ENCODE results near the gene CC2D2A. TPM values are rescaled to one million over a fixed set of nuclear protein-coding genes. Genes with fewer than 3 reads are reported as not detected.
A peak's percentile ranks its signal among the peaks of the same experiment; 100 is the strongest.

Gene CC2D2A
- total RNA-seq, 2 experiments from 2014 or later, result not detected

GRCh38 chr4:15443371-15444160, 26.1 kb upstream of the CC2D2A start:
- peaks cover 13% of the 10 kb centered on the region for H3K4me1 Mint-ChIP-seq
- POLR2A ChIA-PET, result no interaction called here
- peaks cover 3% of the 10 kb centered on the region for H3K9me3 Mint-ChIP-seq (ENCODE audit: low read depth)
- CTCF ChIA-PET, result interaction anchor here (1.0 to 6.6 kb wide), 2 partner anchors 14 to 205 kb away, joined by 3 to 32 read pairs; no protein-coding TSS in a partner anchor
- DNase-seq (no peak), ATAC-seq (no peak)
- no peaks in the 10 kb centered on the region for H3K27me3 Mint-ChIP-seq
- intact Hi-C loops (cut with DNase I, micrococcal nuclease), result no loop called here
- no peaks in the 10 kb centered on the region for H3K36me3 Mint-ChIP-seq (ENCODE audit: low read depth)
- no peak overlapping the region for H3K4me3 Mint-ChIP-seq
- no peak overlapping the region for H3K27ac Mint-ChIP-seq

GRCh38 chr4:15444276-15444675, 25.4 kb upstream of the CC2D2A start:
- ATAC-seq, result no peak
- CTCF ChIA-PET, result interaction anchor here (1.0 to 6.6 kb wide), 2 partner anchors 13 to 206 kb away, joined by 3 to 32 read pairs; no protein-coding TSS in a partner anchor
- DNase-seq, result no peak
- Mint-ChIP-seq H3K4me1 (peaks cover 11% of the 10 kb centered on the region), H3K27ac (no peak overlapping the region), H3K9me3 (ENCODE audit: low read depth) (peaks cover 3% of the 10 kb centered on the region), H3K36me3 (ENCODE audit: low read depth) (no peaks in the 10 kb centered on the region), H3K27me3 (no peaks in the 10 kb centered on the region), H3K4me3 (no peak overlapping the region)
- POLR2A ChIA-PET, result no interaction called here
- intact Hi-C loops (cut with DNase I, micrococcal nuclease), result no loop called here

DNA sequence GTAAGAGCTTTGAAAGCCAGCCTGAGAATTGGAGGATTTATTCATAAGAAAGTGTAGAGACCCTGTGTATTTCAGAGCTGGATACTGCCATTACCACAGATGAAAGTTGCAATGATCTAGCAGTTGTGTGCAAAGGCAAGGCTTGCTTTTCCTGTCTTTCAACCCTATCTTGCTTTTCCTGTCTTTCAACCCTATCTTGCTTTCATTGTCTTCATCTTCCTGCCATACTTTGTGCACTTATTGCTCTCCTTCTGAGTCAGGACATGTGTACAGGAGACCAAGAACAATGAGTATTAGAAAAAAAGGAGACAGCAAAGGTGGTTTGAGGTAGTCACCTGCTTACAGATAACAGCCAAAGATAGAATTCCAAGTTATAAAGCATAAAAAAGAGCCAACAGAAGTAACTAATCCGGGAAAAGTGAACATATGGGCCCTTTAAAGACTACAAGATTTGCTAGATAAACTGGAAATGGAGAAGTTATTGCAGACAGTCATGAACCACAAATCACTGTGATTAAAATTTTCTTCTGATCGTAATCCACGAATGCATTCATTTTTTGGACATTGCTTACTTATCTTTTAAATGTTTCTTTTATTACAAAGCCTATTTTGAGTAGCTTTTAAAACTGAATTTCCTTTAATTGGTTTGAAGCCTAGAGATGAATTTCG, 24.7 kb upstream of the CC2D2A start:
- Mint-ChIP-seq H3K4me1 (peaks cover 11% of the 10 kb centered on the region), H3K4me3 (no peak overlapping the region), H3K27ac (no peak overlapping the region), H3K36me3 (ENCODE audit: low read depth) (no peaks in the 10 kb centered on the region), H3K27me3 (no peaks in the 10 kb centered on the region), H3K9me3 (ENCODE audit: low read depth) (peaks cover 3% of the 10 kb centered on the region)
- intact Hi-C loops (cut with DNase I, micrococcal nuclease), result no loop called here
- ChIA-PET POLR2A (no interaction called here), CTCF (interaction anchor here (0.8 to 6.6 kb wide), 4 partner anchors 13 to 337 kb away, joined by 3 to 32 read pairs (median 4); no protein-coding TSS in a partner anchor)
- no peak for ATAC-seq
- DNase-seq, result no peak

GRCh38 chr4:15451181-15451865, 18.4 kb upstream of the CC2D2A start:
- DNase-seq (no peak), ATAC-seq (no peak)
- Mint-ChIP-seq H3K27me3 (no peaks in the 10 kb centered on the region), H3K4me3 (no peak overlapping the region), H3K9me3 (ENCODE audit: low read depth) (peaks cover 3% of the 10 kb centered on the region), H3K4me1 (no peaks in the 10 kb centered on the region), H3K27ac (no peak overlapping the region), H3K36me3 (ENCODE audit: low read depth) (no peaks in the 10 kb centered on the region)
- ChIA-PET POLR2A (interaction anchor here (0.6 kb wide), 1 partner anchor 175 kb away, joined by 3 read pairs; no protein-coding TSS in a partner anchor), CTCF (interaction anchor here (0.5 to 2.1 kb wide), 3 partner anchors 26 to 174 kb away, joined by 3 to 5 read pairs (median 3); no protein-coding TSS in a partner anchor)
- intact Hi-C loops (cut with DNase I, micrococcal nuclease), result loop anchor here in 1 of 2 experiments (10.0 kb wide), 1 partner anchor 527 kb away; no protein-coding TSS in a partner anchor

DNA sequence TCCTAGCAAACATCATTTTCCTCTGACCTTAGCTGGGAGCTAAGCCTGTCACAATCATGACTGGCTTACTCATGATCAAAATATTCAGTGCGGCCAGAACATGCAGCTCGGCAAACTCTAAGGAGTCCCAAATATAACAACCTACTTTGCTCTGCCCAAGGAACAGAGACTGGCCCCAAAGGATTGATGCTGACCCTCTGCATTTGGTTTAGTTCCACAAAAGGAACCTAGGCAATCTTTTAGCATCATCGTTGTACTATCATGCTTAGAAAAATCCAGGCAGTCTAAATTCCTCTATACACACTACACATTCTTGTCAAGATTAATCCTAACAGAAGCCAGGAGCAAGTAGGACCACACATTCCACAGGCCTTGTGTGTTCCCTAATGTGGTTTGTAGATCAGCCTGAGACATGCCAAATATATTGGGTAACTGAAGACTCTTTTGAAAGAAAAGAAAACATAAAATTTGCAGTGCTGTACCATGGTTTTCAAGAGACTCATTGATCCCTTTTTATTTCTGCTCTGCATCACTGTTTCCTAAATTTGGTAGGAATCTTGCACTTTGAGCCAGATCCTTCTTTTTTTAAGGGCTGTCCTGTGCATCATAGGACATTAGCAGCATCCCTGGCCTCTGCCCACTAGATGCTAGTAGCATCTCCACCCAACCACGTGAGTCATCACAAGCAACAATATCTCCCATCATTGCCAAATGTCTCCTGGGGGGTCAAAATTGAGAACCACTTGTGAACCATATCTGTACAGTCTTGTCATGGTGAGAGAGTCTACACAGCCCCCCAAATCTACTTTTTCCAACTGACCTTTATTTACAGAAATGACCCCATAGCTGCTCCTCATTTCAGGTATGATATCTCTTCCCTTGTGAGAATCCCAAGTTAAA, 17.6 kb upstream of the CC2D2A start:
- Mint-ChIP-seq H3K4me3 (no peak overlapping the region), H3K27me3 (no peaks in the 10 kb centered on the region), H3K4me1 (no peaks in the 10 kb centered on the region), H3K9me3 (ENCODE audit: low read depth) (no peaks in the 10 kb centered on the region), H3K36me3 (ENCODE audit: low read depth) (no peaks in the 10 kb centered on the region), H3K27ac (no peak overlapping the region)
- POLR2A ChIA-PET, result no interaction called here
- CTCF ChIA-PET, result interaction anchor here (2.1 kb wide), 1 partner anchor 56 kb away, joined by 5 read pairs; no protein-coding TSS in a partner anchor
- intact Hi-C loops (cut with DNase I, micrococcal nuclease), result loop anchor here in 1 of 2 experiments (10.0 kb wide), 1 partner anchor 527 kb away; no protein-coding TSS in a partner anchor
- ATAC-seq (no peak), DNase-seq (no peak)

- ChIA-PET CTCF (interaction anchor here (0.8 to 5.8 kb wide), 6 partner anchors 8 to 444 kb away, joined by 3 to 32 read pairs (median 4); no protein-coding TSS in a partner anchor), POLR2A (no interaction called here)
- no peak for DNase-seq
- Mint-ChIP-seq H3K36me3 (ENCODE audit: low read depth) (no peaks in the 10 kb centered on the region), H3K4me3 (no peak overlapping the region), H3K9me3 (ENCODE audit: low read depth) (no peaks in the 10 kb centered on the region), H3K4me1 (peaks cover 3% of the 10 kb centered on the region), H3K27me3 (no peaks in the 10 kb centered on the region), H3K27ac (peak overlapping the region; percentile 38)
- no peak for ATAC-seq
- intact Hi-C loops (cut with DNase I, micrococcal nuclease), result loop anchor here (5.0 to 10.0 kb wide), 2 partner anchors 58 to 530 kb away; no protein-coding TSS in a partner anchor
These were observed 14.4 kb upstream of the CC2D2A start for GRCh38 chr4:15455290-15455689.

DNA sequence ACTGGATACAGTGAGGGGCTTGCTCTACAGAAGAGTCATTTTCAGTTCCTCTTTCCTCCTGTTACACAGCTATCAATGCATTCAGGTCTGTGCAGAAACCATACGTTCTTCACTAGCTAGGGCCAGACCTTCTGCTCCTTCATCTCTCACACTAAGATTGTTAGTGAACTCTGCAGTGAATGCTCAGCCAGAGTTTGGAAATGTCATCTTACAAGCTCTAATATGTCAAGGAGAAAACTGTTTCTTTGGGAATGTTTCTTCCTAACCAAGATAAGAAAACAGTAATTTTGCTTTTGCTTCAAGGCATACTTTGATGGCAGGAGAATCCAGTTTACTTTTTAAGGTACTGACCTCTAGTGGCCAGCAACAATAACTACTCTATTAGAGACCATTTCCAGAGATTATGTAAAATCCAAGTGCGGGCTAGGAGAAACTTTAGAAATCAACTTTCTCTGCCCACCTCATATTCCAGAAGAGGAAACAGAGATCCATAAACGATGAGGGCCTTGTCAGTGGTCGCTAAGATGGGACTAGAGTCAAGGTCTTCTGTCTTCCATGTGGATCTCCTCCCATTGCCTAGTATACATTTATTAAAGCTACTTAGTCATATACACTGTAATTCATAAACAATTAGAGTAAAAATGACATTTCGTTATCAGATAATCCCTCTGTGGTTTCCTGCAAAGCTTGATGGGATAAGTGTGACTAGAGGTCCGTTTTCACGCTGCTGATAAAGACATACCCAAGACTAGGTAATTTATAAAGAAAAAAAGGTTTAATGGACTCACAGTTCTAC, 12.1 kb upstream of the CC2D2A start:
- POLR2A ChIA-PET, result interaction anchor here (0.6 kb wide), 1 partner anchor 221 kb away, joined by 12 read pairs; no protein-coding TSS in a partner anchor
- intact Hi-C loops (cut with DNase I, micrococcal nuclease), result loop anchor here (1.0 to 10.0 kb wide), 6 partner anchors 60 to 1801 kb away; no protein-coding TSS in a partner anchor
- peak; percentile 69 for ATAC-seq
- no peaks in the 10 kb centered on the region for H3K9me3 Mint-ChIP-seq (ENCODE audit: low read depth)
- no peak overlapping the region for H3K4me3 Mint-ChIP-seq
- CTCF ChIA-PET, result interaction anchor here (0.6 to 5.8 kb wide), 36 partner anchors 8 to 561 kb away, joined by 3 to 33 read pairs (median 4); partner anchors contain the start of gene CC2D2A
- peaks cover 3% of the 10 kb centered on the region for H3K4me1 Mint-ChIP-seq
- H3K27me3 Mint-ChIP-seq, result no peaks in the 10 kb centered on the region
- no peak for DNase-seq
- H3K36me3 Mint-ChIP-seq (ENCODE audit: low read depth), result no peaks in the 10 kb centered on the region
- H3K27ac Mint-ChIP-seq, result no peak overlapping the region

DNA sequence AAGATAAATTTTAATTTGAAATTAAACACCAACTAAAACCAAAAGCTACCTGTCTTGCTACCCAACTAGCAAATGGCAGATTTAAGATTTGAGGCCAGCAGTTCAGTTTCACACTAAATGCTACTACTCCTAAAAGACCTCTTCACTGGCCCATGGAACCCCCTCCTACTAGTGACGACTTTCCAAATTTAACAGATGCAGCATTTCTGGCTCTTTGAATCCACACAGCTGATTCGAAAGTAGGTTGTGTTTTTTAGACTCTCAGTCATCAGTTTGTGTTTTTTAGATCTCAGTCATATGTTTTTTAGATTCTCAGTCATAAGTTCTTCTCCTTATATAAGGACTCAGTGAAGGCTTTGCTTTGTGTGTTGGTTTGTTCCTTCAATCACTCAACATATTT, 11.1 kb upstream of the CC2D2A start:
- intact Hi-C loops (cut with DNase I, micrococcal nuclease), result loop anchor here (5.0 to 10.0 kb wide), 2 partner anchors 61 to 534 kb away; no protein-coding TSS in a partner anchor
- DNase-seq (no peak), ATAC-seq (no peak)
- Mint-ChIP-seq H3K27me3 (no peaks in the 10 kb centered on the region), H3K9me3 (ENCODE audit: low read depth) (no peaks in the 10 kb centered on the region), H3K4me3 (no peak overlapping the region), H3K4me1 (peaks cover 3% of the 10 kb centered on the region), H3K36me3 (ENCODE audit: low read depth) (no peaks in the 10 kb centered on the region), H3K27ac (no peak overlapping the region)
- POLR2A ChIA-PET, result no interaction called here
- CTCF ChIA-PET, result interaction anchor here (0.7 to 5.8 kb wide), 15 partner anchors 11 to 230 kb away, joined by 3 to 33 read pairs (median 10); partner anchors contain the start of gene CC2D2A

DNA sequence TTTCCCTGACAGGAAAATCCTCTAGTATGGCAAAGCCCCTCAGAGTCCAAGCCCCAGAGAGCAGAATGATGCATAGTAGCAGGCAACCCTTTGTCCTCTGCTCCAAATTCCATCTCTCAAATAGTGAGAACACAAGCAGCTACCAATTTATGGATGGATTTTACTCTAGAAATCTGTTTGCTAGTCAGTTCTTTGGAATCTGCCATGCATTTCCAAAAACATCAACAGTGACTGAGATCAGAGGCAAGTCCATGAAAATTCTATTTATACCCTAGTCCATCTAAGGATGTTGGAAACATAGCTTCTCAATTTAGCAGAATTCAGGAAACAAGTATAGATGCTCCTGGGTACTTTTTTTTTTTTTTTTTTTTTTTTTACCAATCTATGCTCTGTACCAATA, 10.0 kb upstream of the CC2D2A start:
- ChIA-PET CTCF (interaction anchor here (0.6 to 5.8 kb wide), 9 partner anchors 10 to 1712 kb away, joined by 3 to 33 read pairs (median 4); partner anchors contain the start of gene CC2D2A), POLR2A (no interaction called here)
- Mint-ChIP-seq H3K27me3 (no peaks in the 10 kb centered on the region), H3K9me3 (ENCODE audit: low read depth) (no peaks in the 10 kb centered on the region), H3K36me3 (ENCODE audit: low read depth) (no peaks in the 10 kb centered on the region), H3K27ac (no peak overlapping the region), H3K4me3 (no peak overlapping the region), H3K4me1 (peaks cover 3% of the 10 kb centered on the region)
- no peak for DNase-seq
- no peak for ATAC-seq
- intact Hi-C loops (cut with DNase I, micrococcal nuclease), result loop anchor here (5.0 to 10.0 kb wide), 2 partner anchors 62 to 535 kb away; no protein-coding TSS in a partner anchor

DNA sequence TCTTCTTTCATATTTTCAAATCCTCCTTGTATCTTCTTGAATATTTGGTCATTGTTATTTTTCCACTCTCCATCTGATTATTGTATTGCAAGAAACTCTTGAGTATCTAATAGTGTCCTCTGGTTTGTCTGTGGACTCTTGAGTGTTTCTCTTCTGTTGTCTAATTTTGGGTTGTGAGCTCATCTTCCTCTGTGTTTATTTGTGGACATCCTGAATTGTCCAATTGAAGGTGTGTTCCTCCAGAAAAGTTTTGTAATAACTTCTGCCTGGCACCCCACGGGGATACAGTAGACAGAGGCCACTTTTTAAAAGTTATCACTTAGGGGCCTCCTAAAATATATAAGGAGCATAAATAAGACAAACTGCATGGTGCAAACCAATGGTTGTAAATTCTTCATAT, 3.1 kb upstream of the CC2D2A start:
- intact Hi-C loops (cut with DNase I, micrococcal nuclease), result no loop called here
- ChIA-PET POLR2A (no interaction called here), CTCF (no interaction called here)
- Mint-ChIP-seq H3K27me3 (no peaks in the 10 kb centered on the region), H3K27ac (no peak overlapping the region), H3K4me3 (no peak overlapping the region), H3K36me3 (ENCODE audit: low read depth) (no peaks in the 10 kb centered on the region), H3K4me1 (peaks cover 10% of the 10 kb centered on the region), H3K9me3 (ENCODE audit: low read depth) (no peaks in the 10 kb centered on the region)
- ATAC-seq, result no peak
- DNase-seq, result no peak

All from activated CD4-positive, alpha-beta T cell treated with anti-CD3 and anti-CD28 coated beads for 36 hours (primary cell).